GM19035 (cell line): ENCODE measurements around the gene PROSER2.

Experiments used
- ATAC-seq: cut with Tn5 transposase; IDR thresholded peaks from one replicate; pipeline ENCODE4 v1.9.1; 2021; ENCODE audit not compliant: unreplicated experiment

Gene PROSER2

GRCh38 chr10:11906714-11907113 is 83.6 kb downstream of the PROSER2 start:
- ATAC-seq = no peak

GRCh38 chr10:11907914-11908313 is 84.8 kb downstream of the PROSER2 start:
- no peak for ATAC-seq

GRCh38 chr10:11908536-11908935 is 85.4 kb downstream of the PROSER2 start:
- ATAC-seq = no peak

GRCh38 chr10:11908991-11909390 is 85.8 kb downstream of the PROSER2 start:
- no peak for ATAC-seq

- ATAC-seq = no peak
Observed at GRCh38 chr10:11909618-11910017, 86.5 kb downstream of the PROSER2 start.

GRCh38 chr10:11910102-11910501 is 86.9 kb downstream of the PROSER2 start:
- no peak for ATAC-seq

- ATAC-seq = no peak
Observed at GRCh38 chr10:11913079-11913641, 90.0 kb downstream of the PROSER2 start.

- no peak for ATAC-seq
Observed at GRCh38 chr10:11918384-11918783, 95.2 kb downstream of the PROSER2 start.

GRCh38 chr10:11919271-11919670 is 96.1 kb downstream of the PROSER2 start:
- no peak for ATAC-seq
